Activated CD4-positive, alpha-beta T cell treated with anti-CD3 and anti-CD28 coated beads for 1 hour (primary cell): ENCODE results near the gene RAB38.

ENCODE experiments used
- DNase-seq: peaks from one replicate; pipeline ENCODE4 v3.0.0-alpha.2; 2020

RAB38 gene

GRCh38 chr11:88174709-88175568, at the start of gene RAB38:
RAB38 (minus strand) TSS chr11:88175443; CDS start chr11:88175384, 59 bp downstream.
- no peak for DNase-seq

GRCh38 chr11:88213406-88213805, 38.2 kb upstream of the RAB38 start:
- no peak for DNase-seq

- DNase-seq: no peak
Observed at GRCh38 chr11:88212300-88212699, 37.1 kb upstream of the RAB38 start.

- DNase-seq: no peak
Observed at GRCh38 chr11:88208745-88209144, 33.5 kb upstream of the RAB38 start.

GRCh38 chr11:88206751-88207150, 31.5 kb upstream of the RAB38 start:
- no peak for DNase-seq

GRCh38 chr11:88204353-88204752, 29.1 kb upstream of the RAB38 start:
- DNase-seq: no peak

GRCh38 chr11:88203604-88204003, 28.4 kb upstream of the RAB38 start:
- DNase-seq: no peak

- no peak for DNase-seq
Observed at GRCh38 chr11:88202498-88202897, 27.3 kb upstream of the RAB38 start.

- DNase-seq: no peak
Observed at GRCh38 chr11:88196393-88196792, 21.1 kb upstream of the RAB38 start.

GRCh38 chr11:88195908-88196307, 20.7 kb upstream of the RAB38 start:
- no peak for DNase-seq

- no peak for DNase-seq
Observed at GRCh38 chr11:88194990-88195389, 19.7 kb upstream of the RAB38 start.

GRCh38 chr11:88193278-88193677, 18.0 kb upstream of the RAB38 start:
- no peak for DNase-seq

- no peak for DNase-seq
Observed at GRCh38 chr11:88188932-88189253, 13.7 kb upstream of the RAB38 start.

GRCh38 chr11:88188251-88188931, 13.1 kb upstream of the RAB38 start:
- DNase-seq: no peak

- no peak for DNase-seq
Observed at GRCh38 chr11:88183233-88183632, 8.0 kb upstream of the RAB38 start.

GRCh38 chr11:88181776-88182175, 6.5 kb upstream of the RAB38 start:
- DNase-seq: no peak

GRCh38 chr11:88179971-88180629, 4.9 kb upstream of the RAB38 start:
- DNase-seq: no peak

GRCh38 chr11:88179141-88179540, 3.9 kb upstream of the RAB38 start:
- DNase-seq: no peak

- DNase-seq: no peak
Observed at GRCh38 chr11:88178191-88178590, 2.9 kb upstream of the RAB38 start.

GRCh38 chr11:88175569-88176075, 379 bp upstream of the RAB38 start:
- no peak for DNase-seq

- DNase-seq: no peak
Observed at GRCh38 chr11:88173956-88174355, 1.3 kb downstream of the RAB38 start.

GRCh38 chr11:88171982-88172381, 3.3 kb downstream of the RAB38 start:
- no peak for DNase-seq

GRCh38 chr11:88170673-88171072, 4.6 kb downstream of the RAB38 start:
- DNase-seq: no peak

GRCh38 chr11:88169881-88170280, 5.4 kb downstream of the RAB38 start:
- DNase-seq: no peak
